ENCODE measurements around the gene SETD3. TPM values are rescaled to one million over a fixed set of nuclear protein-coding genes. Genes with fewer than 3 reads are reported as not detected.

Gene SETD3
- total and polyA plus RNA-seq, 2 of the 8 experiments (the other 6 are each of a cell fraction or from before 2014, with no cell fraction given) = 24.0 to 64.0 TPM

- TF ChIP-seq PHF8 (conservative IDR thresholded peaks at IDR 0.05; ENCODE audit: low read depth, low read length) = no peak
Observed at GRCh38 chr14:99466758-99467157, 13.9 kb downstream of the SETD3 start (continued).

Measured in H1 (cell line).